DND-41 (cell line): ENCODE results near the gene LMX1A.
A peak's percentile ranks its signal among the peaks of the same experiment; 100 is the strongest.

Experiments
- ATAC-seq: fragments of 200-7000 bp; cut with Tn5 transposase; 3 replicates; pipeline ENCODE4 v1.9.1; 2021; ENCODE audit warnings: low read depth; ENCODE audit not compliant: insufficient read depth
- DNase-seq: peaks from one replicate; pipeline ENCODE4 v3.0.0-alpha.2; 2020
- H2AFZ ChIP-seq: 2 replicates; pipeline ENCODE4 v1.6.0; 2012; ENCODE audit warnings: low read depth, low read length
- H3K27ac ChIP-seq: 2 replicates; pipeline ENCODE4 v1.5.1; 2012; ENCODE audit warnings: low read length, inconsistent platforms
- H3K27me3 ChIP-seq: fragments of 200-600 bp; sonication (generic); 2 replicates; pipeline ENCODE4 v1.6.0; 2012; ENCODE audit warnings: low read length, mild to moderate bottlenecking, inconsistent platforms; ENCODE audit not compliant: insufficient read depth, poor library complexity
- H3K36me3 ChIP-seq: 2 replicates; pipeline ENCODE4 v1.5.1; 2012; ENCODE audit warnings: low read length, inconsistent platforms; ENCODE audit not compliant: insufficient read depth
- H3K4me1 ChIP-seq: 2 replicates; pipeline ENCODE4 v1.5.1; 2012; ENCODE audit warnings: mild to moderate bottlenecking, low read length; ENCODE audit not compliant: insufficient read depth
- H3K4me2 ChIP-seq: 2 replicates; pipeline ENCODE4 v1.6.0; 2012; ENCODE audit warnings: mild to moderate bottlenecking, moderate library complexity, low read length, inconsistent platforms; ENCODE audit not compliant: insufficient read depth
- H3K4me3 ChIP-seq, 2 experiments: fragments of 200-600 bp in 1 of 2; shearing (Covaris generic) in 1 of 2; 2 replicates each; pipeline ENCODE4 v1.5.1; 2012 to 2016; ENCODE audit warnings: inconsistent platforms in 2 of 2, low read length in 2 of 2, mild to moderate bottlenecking in 2 of 2, low read depth in 1 of 2, moderate library complexity in 1 of 2
- H3K79me2 ChIP-seq: 2 replicates; pipeline ENCODE4 v1.6.0; 2012; ENCODE audit warnings: low read length, inconsistent platforms; ENCODE audit not compliant: insufficient read depth
- H3K9ac ChIP-seq: 2 replicates; pipeline ENCODE4 v1.6.0; 2012; ENCODE audit warnings: low read depth, mild to moderate bottlenecking, inconsistent platforms, low read length, moderate library complexity
- H3K9me3 ChIP-seq: 2 replicates; pipeline ENCODE4 v1.5.1; 2012; ENCODE audit warnings: low read length, moderate library complexity, mild to moderate bottlenecking, inconsistent platforms; ENCODE audit not compliant: insufficient read depth, severe bottlenecking
- H4K20me1 ChIP-seq: 2 replicates; pipeline ENCODE4 v1.6.0; 2012; ENCODE audit warnings: low read length; ENCODE audit not compliant: insufficient read depth
- EZH2 ChIP-seq: IDR thresholded peaks from 3 replicates; pipeline ENCODE4 v1.6.1; 2012; ENCODE audit warnings: borderline replicate concordance, low read depth, mild to moderate bottlenecking, moderate library complexity, low read length, inconsistent platforms; ENCODE audit not compliant: severe bottlenecking
- TF ChIP-seq, protein P1 (sequence below): IDR thresholded peaks from 2 replicates; pipeline ENCODE4 v1.5.1; 2012; ENCODE audit warnings: borderline replicate concordance, low read length, moderate library complexity, mild to moderate bottlenecking; ENCODE audit not compliant: poor library complexity, severe bottlenecking; ENCODE audit errors: extremely low read depth

The LMX1A gene

GRCh38 chr1:165367375-165367993 is 11.0 kb upstream of the LMX1A start:
- Histone ChIP-seq H3K79me2 (no peaks in the 10 kb centered on the region), H3K4me2 (no peak overlapping the region), H3K4me3 (no peak overlapping the region), H2AFZ (no peak overlapping the region), H3K27ac (no peak overlapping the region), H3K9me3 (no peaks in the 10 kb centered on the region), H3K9ac (no peak overlapping the region), H4K20me1 (0 out of 2 replicates have a peak, but pooled peaks cover 3% of the 10 kb centered on the region), H3K27me3 (peaks cover 15% of the 10 kb centered on the region), H3K36me3 (no peaks in the 10 kb centered on the region), H3K4me1 (no peaks in the 10 kb centered on the region)
- peak; percentile 80 for DNase-seq
- TF ChIP-seq EZH2, result no peak
- TF ChIP-seq, protein P1, sequence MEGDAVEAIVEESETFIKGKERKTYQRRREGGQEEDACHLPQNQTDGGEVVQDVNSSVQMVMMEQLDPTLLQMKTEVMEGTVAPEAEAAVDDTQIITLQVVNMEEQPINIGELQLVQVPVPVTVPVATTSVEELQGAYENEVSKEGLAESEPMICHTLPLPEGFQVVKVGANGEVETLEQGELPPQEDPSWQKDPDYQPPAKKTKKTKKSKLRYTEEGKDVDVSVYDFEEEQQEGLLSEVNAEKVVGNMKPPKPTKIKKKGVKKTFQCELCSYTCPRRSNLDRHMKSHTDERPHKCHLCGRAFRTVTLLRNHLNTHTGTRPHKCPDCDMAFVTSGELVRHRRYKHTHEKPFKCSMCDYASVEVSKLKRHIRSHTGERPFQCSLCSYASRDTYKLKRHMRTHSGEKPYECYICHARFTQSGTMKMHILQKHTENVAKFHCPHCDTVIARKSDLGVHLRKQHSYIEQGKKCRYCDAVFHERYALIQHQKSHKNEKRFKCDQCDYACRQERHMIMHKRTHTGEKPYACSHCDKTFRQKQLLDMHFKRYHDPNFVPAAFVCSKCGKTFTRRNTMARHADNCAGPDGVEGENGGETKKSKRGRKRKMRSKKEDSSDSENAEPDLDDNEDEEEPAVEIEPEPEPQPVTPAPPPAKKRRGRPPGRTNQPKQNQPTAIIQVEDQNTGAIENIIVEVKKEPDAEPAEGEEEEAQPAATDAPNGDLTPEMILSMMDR, result peak; percentile 97
- peak; percentile 89 for ATAC-seq

DNA sequence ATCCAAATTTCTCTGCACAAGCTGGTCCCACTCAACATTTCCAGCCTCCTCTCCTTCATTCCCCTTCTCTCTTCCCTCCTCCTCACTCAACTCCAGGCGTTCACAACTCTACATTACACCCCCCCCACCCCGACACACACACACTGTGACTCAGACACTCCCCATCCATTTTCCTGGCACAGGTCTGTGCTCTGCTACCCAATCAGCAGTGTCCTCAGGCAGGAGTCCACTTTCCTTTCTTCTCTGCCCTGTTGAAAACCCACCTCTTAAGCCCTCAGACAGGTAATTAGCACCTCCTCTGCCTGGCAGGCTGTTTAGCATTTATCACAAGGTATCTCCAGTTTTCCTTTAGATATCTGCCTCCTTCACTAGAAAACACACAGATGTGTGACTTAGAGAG is 8.8 kb upstream of the LMX1A start:
- no peaks in the 10 kb centered on the region for H3K36me3 ChIP-seq
- H4K20me1 ChIP-seq, result 0 out of 2 replicates have a peak, but pooled peaks cover 3% of the 10 kb centered on the region
- H3K9me3 ChIP-seq, result no peaks in the 10 kb centered on the region
- no peak overlapping the region for H2AFZ ChIP-seq
- no peak overlapping the region for H3K4me3 ChIP-seq
- no peak for DNase-seq
- H3K79me2 ChIP-seq, result no peaks in the 10 kb centered on the region
- no peak overlapping the region for H3K4me2 ChIP-seq
- H3K4me1 ChIP-seq, result no peaks in the 10 kb centered on the region
- TF ChIP-seq, protein P1, result no peak
- TF ChIP-seq EZH2, result no peak
- H3K27me3 ChIP-seq, result peaks cover 15% of the 10 kb centered on the region
- no peak overlapping the region for H3K9ac ChIP-seq
- H3K27ac ChIP-seq, result no peak overlapping the region
- ATAC-seq, result no peak

- no peaks in the 10 kb centered on the region for H3K4me1 ChIP-seq
- no peaks in the 10 kb centered on the region for H3K9me3 ChIP-seq
- DNase-seq (no peak), ATAC-seq (no peak)
- H2AFZ ChIP-seq, result no peak overlapping the region
- no peak overlapping the region for H3K4me2 ChIP-seq
- H3K27ac ChIP-seq, result no peak overlapping the region
- no peak overlapping the region for H3K4me3 ChIP-seq
- no peak overlapping the region for H3K9ac ChIP-seq
- peaks cover 15% of the 10 kb centered on the region for H3K27me3 ChIP-seq
- TF ChIP-seq EZH2, result no peak
- TF ChIP-seq, protein P1, result no peak
- H3K36me3 ChIP-seq, result no peaks in the 10 kb centered on the region
- H4K20me1 ChIP-seq, result 0 out of 2 replicates have a peak, but pooled peaks cover 3% of the 10 kb centered on the region
- H3K79me2 ChIP-seq, result no peaks in the 10 kb centered on the region
Measured at GRCh38 chr1:165364568-165365133, 8.1 kb upstream of the LMX1A start.
